ENCODE measurements around the gene PTPN1. TPM values are rescaled to one million over a fixed set of nuclear protein-coding genes. Genes with fewer than 3 reads are reported as not detected.

The PTPN1 gene
- total and polyA plus RNA-seq, 10 of the 15 experiments (the other 5 are each of a cell fraction or from before 2014, with no cell fraction given) = 15.9 to 74.7 (median 43.9) TPM

GRCh38 chr20:50509923-50510705, at the start of gene PTPN1 (continued):
- TF ChIP-seq NFYB (IDR thresholded peaks at IDR 0.05; ENCODE audit: insufficient read depth, low read depth, low read length) = no peak
- no peak for TF ChIP-seq SRF (IDR thresholded peaks at IDR 0.05; ENCODE audit: low read depth in 2 of 2, low read length in 2 of 2)
- TF ChIP-seq HCFC1 (IDR thresholded peaks at IDR 0.05; ENCODE audit: low read length) = peak; percentile 26
- no peak for TF ChIP-seq NFIC (IDR thresholded peaks at IDR 0.05; ENCODE audit: low read depth, low read length)
- peak; percentile 88 for TF ChIP-seq BACH1 (IDR thresholded peaks at IDR 0.05; ENCODE audit: borderline replicate concordance)
- TF ChIP-seq SMAD5 (IDR thresholded peaks at IDR 0.05; ENCODE audit: low read depth) = peak; percentile 89; the same call in 1 of the 2 replicates
- no peak for TF ChIP-seq CEBPZ (IDR thresholded peaks at IDR 0.05; ENCODE audit: low read depth, low read length)
- TF ChIP-seq MEF2A (IDR thresholded peaks at IDR 0.05; ENCODE audit: insufficient read depth, low read depth, low read length) = 0 out of 2 replicates have a peak, but pooled peaks have one; percentile 32
- TF ChIP-seq GABPA (IDR thresholded peaks at IDR 0.05; ENCODE audit: low read depth) = peak; percentile 82
- TF ChIP-seq KDM1A (IDR thresholded peaks at IDR 0.05; ENCODE audit: borderline replicate concordance) = no peak
- TF ChIP-seq ZZZ3 (IDR thresholded peaks at IDR 0.05; ENCODE audit: control insufficient read depth, insufficient read length, low read depth) = no peak
- peak; percentile 42; the same call in 1 of the 2 replicates for TF ChIP-seq FOXK2 (IDR thresholded peaks at IDR 0.05)
- peak; percentile 54 for TF ChIP-seq IKZF1 (conservative IDR thresholded peaks at IDR 0.05)
- TF ChIP-seq E4F1 (IDR thresholded peaks at IDR 0.05; ENCODE audit: borderline replicate concordance, partially characterized antibody) = peak; percentile 69
- no peak for TF ChIP-seq RBBP5 (conservative IDR thresholded peaks at IDR 0.05)
- TF ChIP-seq TCF12 (IDR thresholded peaks at IDR 0.05; ENCODE audit: low read depth, low read length) = peak; percentile 35; the same call in 1 of the 2 replicates
- no peak for TF ChIP-seq EP300 (IDR thresholded peaks at IDR 0.05; ENCODE audit: borderline replicate concordance in 1 of 2, control insufficient read depth in 1 of 2, low read depth in 2 of 2, low read length in 2 of 2)
- peak; percentile 42 for TF ChIP-seq MEF2B (IDR thresholded peaks at IDR 0.05; ENCODE audit: partially characterized antibody, poor library complexity, severe bottlenecking)
- TF ChIP-seq ATF2 (IDR thresholded peaks at IDR 0.05; ENCODE audit: low read length) = no peak

Measured in GM12878 (cell line).